IPS-NIHi7 (cell line): Measurements from ENCODE around the gene HARS2.
"Not testable (repeated sequence)": the region's sequence is repeated elsewhere in the genome, so short reads cannot be mapped to it uniquely, and the experiment has no call there.

Experiments
- DNase-seq: peaks from one replicate; pipeline ENCODE4 v3.0.0; 2012; ENCODE audit warnings: mixed read lengths; ENCODE audit errors: extremely low spot score

Gene HARS2

GRCh38 chr5:140700177-140701144 lies 9.2 kb downstream of the HARS2 start, which contains the start of gene ZMAT2:
Gene ZMAT2 (plus strand): TSS chr5:140700447. CDS start chr5:140700461, 14 bp downstream.
- DNase-seq = peak; percentile 96

GRCh38 chr5:140707812-140708211 lies 16.6 kb downstream of the HARS2 start:
- no peak for DNase-seq

- DNase-seq = not testable (repeated sequence)
Measured at GRCh38 chr5:140708787-140709186, 17.5 kb downstream of the HARS2 start.

GRCh38 chr5:140710899-140711552 lies 19.8 kb downstream of the HARS2 start:
- DNase-seq = peak; percentile 78

- no peak for DNase-seq
Measured at GRCh38 chr5:140711794-140712193, 20.5 kb downstream of the HARS2 start.

GRCh38 chr5:140713562-140714094 lies 22.4 kb downstream of the HARS2 start:
- DNase-seq = no peak

- DNase-seq = not testable (repeated sequence)
Measured at GRCh38 chr5:140716238-140716637, 25.0 kb downstream of the HARS2 start.

- no peak for DNase-seq
Measured at GRCh38 chr5:140718266-140718592, 27.0 kb downstream of the HARS2 start.

- not testable (repeated sequence) for DNase-seq
Measured at GRCh38 chr5:140720738-140721137, 29.5 kb downstream of the HARS2 start.

GRCh38 chr5:140721395-140721794 lies 30.1 kb downstream of the HARS2 start:
- not testable (repeated sequence) for DNase-seq

GRCh38 chr5:140725799-140726471 lies 34.7 kb downstream of the HARS2 start:
- DNase-seq = peak; percentile 79

- no peak for DNase-seq
Measured at GRCh38 chr5:140733098-140733497, 41.8 kb downstream of the HARS2 start.

GRCh38 chr5:140734354-140734753 lies 43.1 kb downstream of the HARS2 start:
- peak; percentile 18 for DNase-seq

- no peak for DNase-seq
Measured at GRCh38 chr5:140737486-140737885, 46.2 kb downstream of the HARS2 start.

GRCh38 chr5:140741967-140742366 lies 50.7 kb downstream of the HARS2 start:
- no peak for DNase-seq
